GM12878 (cell line): Measurements from ENCODE around the gene CHN2. TPM values are rescaled to one million over a fixed set of nuclear protein-coding genes. Genes with fewer than 3 reads are reported as not detected.

Source experiments
- ATAC-seq: fragments of 200-7000 bp; cut with Tn5 transposase; 3 replicates; pipeline ENCODE4 v1.9.1; 2020; ENCODE audit warnings: mild to moderate bottlenecking, moderate library complexity
- BruUV-seq: library from RNA; stranded (reverse); fragments of 400-500 nt; replicated peaks from 2 replicates; lab custom pipeline; 2021; lab: Mats Ljungman, UMichigan
- CTCF ChIA-PET: fragments of 300-600 bp; sonication (Branson Sonifier 250); formaldehyde crosslinking; extraction: SDS; loops from one replicate; lab custom pipeline; 2021; ENCODE audit warnings: inconsistent platforms; lab: Yijun Ruan, JAX
- POLR2A ChIA-PET: fragments of 350-600 bp; formaldehyde crosslinking; extraction: SDS; loops from one replicate; lab custom pipeline; 2021; ENCODE audit warnings: inconsistent platforms; lab: Charles Lee
- RAD21 ChIA-PET: fragments of 300-600 bp; sonication (Branson Sonifier 250); formaldehyde crosslinking; loops from one replicate; lab custom pipeline; 2023; ENCODE audit warnings: antibody characterized with exemption; ENCODE audit not compliant: unreplicated experiment; lab: Charles Lee
- SMC1A ChIA-PET: fragments of 300-600 bp; sonication (Branson Sonifier 250); formaldehyde crosslinking; loops from one replicate; lab custom pipeline; 2023; ENCODE audit not compliant: unreplicated experiment, uncharacterized antibody; lab: Charles Lee
- DNase-seq: peaks from one replicate; pipeline ENCODE4 v3.0.0-alpha.2; 2011; ENCODE audit warnings: low read depth, low spot score
- FAIRE-seq: peaks from 3 replicates; lab custom pipeline; 2011; peaks lifted over from hg19 to GRCh38; lab: Jason Lieb, UNC
- H2AFZ ChIP-seq: 2 replicates; pipeline ENCODE4 v1.6.0; 2011; ENCODE audit warnings: low read depth, low read length, control low read depth; ENCODE audit not compliant: control insufficient read depth
- H3K27ac ChIP-seq: 2 replicates; pipeline ENCODE4 v1.5.1; 2011; ENCODE audit warnings: control low read depth; ENCODE audit not compliant: control insufficient read depth, insufficient read depth
- H3K27me3 ChIP-seq, 2 experiments: replicated peaks in 1 of 2; 2 replicates each; pipeline versions ENCODE4 v1.6.0 to v1.6.1; 2011; ENCODE audit warnings: low read length in 1 of 2; ENCODE audit not compliant: control insufficient read depth in 2 of 2, insufficient read depth in 2 of 2
- H3K36me3 ChIP-seq, 2 experiments: 2 replicates each; pipeline ENCODE4 v1.5.1; 2011; ENCODE audit warnings: low read length in 1 of 2; ENCODE audit not compliant: control insufficient read depth in 2 of 2, insufficient read depth in 2 of 2
- H3K4me1 ChIP-seq: 2 replicates; pipeline ENCODE4 v1.6.1; 2011; ENCODE audit warnings: mild to moderate bottlenecking, low read length, moderate library complexity, mixed read lengths; ENCODE audit not compliant: control insufficient read depth, insufficient read depth
- H3K4me2 ChIP-seq: 2 replicates; pipeline ENCODE4 v1.6.0; 2011; ENCODE audit warnings: control low read depth; ENCODE audit not compliant: control insufficient read depth, insufficient read depth
- H3K4me3 ChIP-seq: fragments of 200-600 bp; sonication (generic); 2 replicates; pipeline ENCODE4 v1.5.1; 2016
- H3K79me2 ChIP-seq: 2 replicates; pipeline ENCODE4 v1.6.0; 2011; ENCODE audit warnings: low read length; ENCODE audit not compliant: control insufficient read depth, insufficient read depth
- H3K9ac ChIP-seq: 2 replicates; pipeline ENCODE4 v1.8.0; 2011; ENCODE audit warnings: low read length, control low read depth, mixed read lengths; ENCODE audit not compliant: control insufficient read depth, insufficient read depth
- H3K9me3 ChIP-seq: replicated peaks from 3 replicates; pipeline ENCODE4 v1.5.1; 2011; ENCODE audit warnings: mild to moderate bottlenecking, low read length; ENCODE audit not compliant: control insufficient read depth, insufficient read depth
- H4K20me1 ChIP-seq: 2 replicates; pipeline ENCODE4 v1.6.0; 2011; ENCODE audit not compliant: control insufficient read depth, insufficient read depth
- MYB ChIP-seq: fragments of 150-350 bp; IDR thresholded peaks from 2 replicates; pipeline ENCODE4 v1.6.1; 2014; ENCODE audit warnings: mild to moderate bottlenecking, low read depth, low read length, borderline replicate concordance
- SMC3 ChIP-seq: IDR thresholded peaks from 2 replicates; pipeline ENCODE4 v1.6.1; 2011; ENCODE audit warnings: low read length, improper control_type of control experiment, borderline replicate concordance
- TBL1XR1 ChIP-seq: IDR thresholded peaks from 2 replicates; pipeline ENCODE4 v1.6.1; 2012; ENCODE audit warnings: low read depth, low read length, improper control_type of control experiment
- WGBS: methylation state at CpG from one replicate; pipeline ENCODE4 v1.1.6; 2016; ENCODE audit warnings: low lambda C conversion rate; ENCODE audit not compliant: insufficient replicate concordance, insufficient coverage; ENCODE audit errors: missing lambda C conversion rate; 5-methylcytosine and 5-hydroxymethylcytosine counted together
- in situ Hi-C: fragments of 300-500 bp; cut with MboI; formaldehyde crosslinking; loops from 9 replicates; pipeline ENCODE4 v1.14.3; 2018; ENCODE audit warnings: mixed read lengths
- intact Hi-C: fragments of 100-400 bp; cut with micrococcal nuclease; formaldehyde crosslinking; loops from one replicate; pipeline ENCODE4 v1.14.2; 2022; ENCODE audit not compliant: unreplicated experiment
- polyA plus RNA-seq, 11 experiments: library from polyadenylated mRNA; depleted of rRNA in 4 of 11; unstranded in 6 of 11; stranded (reverse) in 5 of 11; fragments of >200 nt; fragmentation: Nextera tagmentation in 4 of 11; fragmentation: Illumina TruSeq in 1 of 11; extraction: Ambion mirVana in 4 of 11; extraction: Trizol in 1 of 11; gene quantifications; 1 replicate in 1 of 11; 2 replicates in 10 of 11; pipeline versions ENCODE4 v1.2.1 to v1.2.3, GENCODE V29; 2011 to 2016; ENCODE audit warnings: inconsistent platforms in 2 of 11, missing spikeins in 2 of 11, low read depth in 1 of 11
- total RNA-seq, 4 experiments: library from RNA; depleted of rRNA in 3 of 4; stranded (reverse); fragments of >200 nt in 3 of 4; fragmentation: Illumina TruSeq in 1 of 4; extraction: Trizol in 1 of 4; gene quantifications; 2 replicates each; pipeline versions ENCODE4 v1.2.1 to v1.2.3, GENCODE V29; 2013 to 2021
- TF ChIP-seq, protein P1 (sequence below), 3 experiments: IDR thresholded peaks in 2 of 3; conservative IDR thresholded peaks in 1 of 3; 2 replicates each; pipeline ENCODE4 v1.5.1; 2011; ENCODE audit warnings: low read depth in 3 of 3, low read length in 3 of 3, mild to moderate bottlenecking in 3 of 3, control low read depth in 2 of 3, moderate library complexity in 2 of 3, inconsistent platforms in 1 of 3, mixed read lengths in 1 of 3; ENCODE audit not compliant: control insufficient read depth in 2 of 3, insufficient read depth in 1 of 3; ENCODE audit errors: extremely low read depth in 1 of 3

The CHN2 gene
- total and polyA plus RNA-seq, 10 of the 15 experiments (the other 5 are each of a cell fraction or from before 2014, with no cell fraction given) = 0.11 to 3.8 (median 0.37) TPM; not detected in 2

DNA sequence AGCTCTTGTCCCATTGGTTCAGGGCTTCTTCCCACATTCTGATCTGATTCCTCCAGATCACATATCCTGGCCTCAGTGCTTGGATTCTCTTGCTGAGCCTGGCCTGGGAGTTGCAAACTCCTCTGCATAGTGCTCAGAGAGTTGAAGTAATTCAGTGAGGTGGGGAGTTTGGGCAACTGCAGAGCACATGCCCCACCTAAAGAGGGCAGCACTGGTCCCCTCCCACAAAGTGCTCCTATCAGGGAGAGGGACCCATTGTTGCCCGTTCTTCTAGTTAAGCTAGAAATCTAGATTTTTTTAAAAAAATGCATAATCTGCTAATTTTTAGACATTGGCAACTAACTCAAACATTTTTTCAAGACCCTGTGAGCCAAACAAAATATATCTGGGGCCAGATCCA, 45.1 kb downstream of the CHN2 start:
- no peaks in the 10 kb centered on the region for H3K36me3 ChIP-seq
- 0% methylated on average over 1 of the region's 1 CpG for WGBS
- no peaks in the 10 kb centered on the region; the same call in 1 of the 2 replicates for H4K20me1 ChIP-seq
- POLR2A ChIA-PET = interaction anchor here (0.6 kb wide), 1 partner anchor 993 kb away, joined by 3 read pairs; no protein-coding TSS in a partner anchor
- H3K27me3 ChIP-seq = no peaks in the 10 kb centered on the region
- H3K9me3 ChIP-seq = no peaks in the 10 kb centered on the region
- intact Hi-C loops = loop anchor here (2.0 to 5.0 kb wide), 2 partner anchors 103 to 169 kb away; no protein-coding TSS in a partner anchor
- H3K4me3 ChIP-seq = no peak overlapping the region
- SMC1A ChIA-PET = interaction anchor here (1.1 to 1.2 kb wide), 2 partner anchors 138 to 169 kb away, joined by 3 to 4 read pairs; no protein-coding TSS in a partner anchor
- no TSS peak for BruUV-seq
- DNase-seq (no peak), FAIRE-seq (no peak), ATAC-seq (peak; percentile 63)
- RAD21 ChIA-PET = interaction anchor here (1.0 to 2.0 kb wide), 4 partner anchors 50 to 169 kb away, joined by 3 to 6 read pairs (median 4); no protein-coding TSS in a partner anchor
- CTCF ChIA-PET = interaction anchor here (1.0 to 5.2 kb wide), 7 partner anchors 33 to 175 kb away, joined by 3 to 25 read pairs (median 4); no protein-coding TSS in a partner anchor
- TF ChIP-seq, protein P1, sequence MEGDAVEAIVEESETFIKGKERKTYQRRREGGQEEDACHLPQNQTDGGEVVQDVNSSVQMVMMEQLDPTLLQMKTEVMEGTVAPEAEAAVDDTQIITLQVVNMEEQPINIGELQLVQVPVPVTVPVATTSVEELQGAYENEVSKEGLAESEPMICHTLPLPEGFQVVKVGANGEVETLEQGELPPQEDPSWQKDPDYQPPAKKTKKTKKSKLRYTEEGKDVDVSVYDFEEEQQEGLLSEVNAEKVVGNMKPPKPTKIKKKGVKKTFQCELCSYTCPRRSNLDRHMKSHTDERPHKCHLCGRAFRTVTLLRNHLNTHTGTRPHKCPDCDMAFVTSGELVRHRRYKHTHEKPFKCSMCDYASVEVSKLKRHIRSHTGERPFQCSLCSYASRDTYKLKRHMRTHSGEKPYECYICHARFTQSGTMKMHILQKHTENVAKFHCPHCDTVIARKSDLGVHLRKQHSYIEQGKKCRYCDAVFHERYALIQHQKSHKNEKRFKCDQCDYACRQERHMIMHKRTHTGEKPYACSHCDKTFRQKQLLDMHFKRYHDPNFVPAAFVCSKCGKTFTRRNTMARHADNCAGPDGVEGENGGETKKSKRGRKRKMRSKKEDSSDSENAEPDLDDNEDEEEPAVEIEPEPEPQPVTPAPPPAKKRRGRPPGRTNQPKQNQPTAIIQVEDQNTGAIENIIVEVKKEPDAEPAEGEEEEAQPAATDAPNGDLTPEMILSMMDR (IDR thresholded peaks at IDR 0.05 in 2 of 3, conservative IDR thresholded peaks at IDR 0.05 in 1 of 3; ENCODE audit: control insufficient read depth in 2 of 3, extremely low read depth in 1 of 3, insufficient read depth in 1 of 3, low read depth in 3 of 3, low read length in 3 of 3) = peak; percentile 50 to 67 (median 56)
- TF ChIP-seq SMC3 (peak; percentile 36; the same call in 1 of the 2 replicates), MYB (no peak), TBL1XR1 (no peak)
- no peak overlapping the region for H3K27ac ChIP-seq
- H3K79me2 ChIP-seq = no peaks in the 10 kb centered on the region
- H3K4me1 ChIP-seq = no peaks in the 10 kb centered on the region
- H3K9ac ChIP-seq = no peak overlapping the region
- H3K4me2 ChIP-seq = no peak overlapping the region
- in situ Hi-C loops = no loop called here
- H2AFZ ChIP-seq = no peak overlapping the region
